GM10847 (cell line): ENCODE data around the gene KRTAP10-4.

Source experiments
- POLR2A ChIP-seq: IDR thresholded peaks from 2 replicates; pipeline ENCODE4 v1.6.1; 2011; ENCODE audit not compliant: insufficient read length; ENCODE audit errors: extremely low read depth

KRTAP10-4 gene

DNA sequence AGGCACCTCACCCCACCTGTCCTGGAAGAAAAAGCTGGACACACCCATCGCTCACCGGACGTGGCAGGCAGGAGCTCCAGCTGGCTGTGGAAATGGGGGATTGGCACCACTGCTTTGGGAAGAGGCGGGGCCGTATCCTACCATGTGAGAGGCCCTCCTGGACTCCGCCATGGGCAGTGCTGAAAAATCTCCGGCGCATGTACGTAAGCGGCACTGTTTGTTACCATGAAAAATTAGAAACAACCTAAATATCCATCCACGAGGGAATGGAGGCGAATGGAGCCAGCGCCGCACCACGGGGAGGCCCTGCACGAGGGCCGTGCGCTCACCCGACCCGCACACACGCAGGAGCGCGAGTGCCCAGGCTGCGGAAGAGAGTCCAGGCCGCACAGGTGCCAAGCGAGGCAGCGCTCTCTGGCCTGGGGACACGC is 41.4 kb downstream of the KRTAP10-4 start:
- TF ChIP-seq POLR2A = no peak

- no peak for TF ChIP-seq POLR2A
These were observed 41.9 kb downstream of the KRTAP10-4 start for GRCh38 chr21:44615466-44615865.

DNA sequence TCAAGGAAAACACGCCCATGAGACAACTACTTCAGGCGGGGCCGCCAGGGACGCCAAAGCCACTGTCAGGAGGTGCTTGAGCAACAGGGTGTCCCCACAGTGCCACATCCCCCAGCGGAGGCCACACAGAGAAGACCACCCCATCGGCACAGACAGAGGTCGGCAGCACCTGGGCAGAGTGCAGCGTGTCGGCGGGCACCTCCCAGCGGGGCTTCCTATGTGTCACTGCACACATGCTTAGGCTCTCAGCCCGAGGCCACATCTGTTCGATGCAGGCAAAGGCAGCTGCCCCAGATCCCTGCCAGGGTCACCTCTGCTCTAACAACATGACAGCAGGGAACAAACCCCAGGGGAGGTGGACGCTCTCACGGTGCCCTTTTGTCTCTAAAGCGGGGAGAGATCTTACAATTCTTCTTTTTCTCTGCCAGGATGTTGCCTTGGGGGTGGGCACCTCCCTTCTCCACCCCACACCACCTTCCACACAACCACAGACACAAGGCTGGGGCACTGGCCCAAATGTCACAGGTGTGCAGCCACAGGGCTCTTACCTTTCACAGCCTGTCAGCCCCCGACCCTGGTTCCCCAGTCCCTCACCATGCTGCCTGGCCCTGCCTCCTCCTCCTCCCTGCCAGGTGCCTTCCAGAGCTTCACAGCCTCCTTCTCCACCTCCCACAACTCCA is 42.5 kb downstream of the KRTAP10-4 start:
- TF ChIP-seq POLR2A = no peak

- no peak for TF ChIP-seq POLR2A
These were observed 43.0 kb downstream of the KRTAP10-4 start for GRCh38 chr21:44616591-44616926.

DNA sequence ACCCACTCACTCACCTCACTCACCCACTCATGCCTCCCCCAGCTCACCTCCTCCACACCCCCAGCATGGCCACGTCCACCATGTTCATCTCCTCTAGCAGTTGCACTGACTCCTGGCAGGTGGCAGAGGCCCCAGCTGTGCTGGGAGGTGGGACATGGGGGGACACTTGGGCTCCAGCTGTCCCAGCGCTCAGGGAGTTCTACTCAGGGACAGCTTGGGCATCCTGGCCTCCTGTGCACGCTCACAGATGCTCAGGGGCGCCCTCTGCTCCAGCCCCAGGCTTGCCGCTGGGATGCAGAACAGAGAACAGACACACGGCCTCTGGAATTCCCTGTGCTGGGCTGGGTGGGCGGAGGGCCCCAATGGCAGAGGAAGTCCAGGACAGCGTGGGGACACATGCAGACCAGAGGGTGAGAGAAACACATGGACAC is 43.6 kb downstream of the KRTAP10-4 start:
- no peak for TF ChIP-seq POLR2A

GRCh38 chr21:44618504-44618903 is 45.0 kb downstream of the KRTAP10-4 start:
- no peak for TF ChIP-seq POLR2A

DNA sequence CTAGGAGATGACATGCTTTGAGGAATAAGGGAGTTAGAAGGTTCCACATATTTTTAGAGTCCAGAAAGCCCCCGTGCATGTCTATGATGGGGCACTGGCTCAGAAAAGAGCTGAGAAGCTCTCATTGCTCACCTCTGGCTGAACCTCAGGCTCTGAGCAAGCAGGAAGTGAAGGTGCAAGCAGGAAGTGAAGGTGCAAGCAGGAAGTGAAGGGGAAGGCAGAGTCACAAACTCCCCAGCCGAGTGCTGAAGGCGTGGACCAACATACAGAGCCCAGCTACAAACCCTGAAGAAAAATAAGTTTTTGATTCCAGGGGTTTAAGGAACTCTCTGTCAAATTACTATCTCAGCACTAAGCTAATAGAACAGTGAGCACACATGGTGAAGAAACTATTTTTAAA is 45.4 kb downstream of the KRTAP10-4 start:
- no peak for TF ChIP-seq POLR2A

DNA sequence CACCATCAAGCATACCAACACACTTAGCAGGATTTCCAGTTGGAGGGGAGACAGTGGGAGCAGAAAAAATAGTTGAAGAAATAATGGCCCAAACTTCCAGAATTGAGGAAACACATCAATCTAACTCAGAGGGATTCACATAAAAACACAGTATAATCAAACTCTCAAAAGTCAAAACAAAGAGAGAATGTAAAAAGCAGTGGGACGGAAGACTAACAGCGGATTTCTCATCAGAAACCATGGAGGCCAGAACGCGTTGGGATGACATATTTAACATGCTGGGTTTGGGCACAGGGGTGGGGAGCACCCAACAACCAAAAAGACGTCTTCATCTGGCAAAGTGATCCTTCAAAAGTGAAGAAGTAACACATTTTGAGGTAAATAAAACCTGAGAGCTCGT is 46.4 kb downstream of the KRTAP10-4 start:
- TF ChIP-seq POLR2A = no peak

DNA sequence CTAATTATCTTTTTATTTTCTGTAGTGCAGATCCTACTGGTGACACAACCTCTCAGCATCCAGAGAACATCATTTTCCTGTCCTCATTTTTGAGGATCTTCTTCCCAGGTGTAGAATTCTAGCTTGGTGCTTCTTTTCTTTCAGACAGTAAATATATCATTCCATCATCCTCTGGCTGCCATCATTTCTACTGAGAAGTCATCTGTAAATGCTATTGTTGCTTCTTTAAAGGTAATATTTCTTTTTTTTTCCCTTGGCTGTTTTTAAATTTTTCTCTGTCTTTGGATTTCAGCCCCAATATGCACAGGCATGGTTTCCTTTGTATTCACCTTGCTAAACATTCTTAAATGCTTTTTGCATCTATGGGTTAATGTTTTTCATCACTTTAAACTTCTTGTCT is 50.0 kb downstream of the KRTAP10-4 start:
- no peak for TF ChIP-seq POLR2A
